ENCODE data around the gene FGF9.

FGF9 gene

GRCh38 chr13:21719463-21719862 lies 48.6 kb downstream of the FGF9 start:
- no peak for FAIRE-seq

- no peak for FAIRE-seq
These were observed 53.1 kb downstream of the FGF9 start for GRCh38 chr13:21723807-21724505.

GRCh38 chr13:21730186-21730880 lies 59.5 kb downstream of the FGF9 start:
- FAIRE-seq, result no peak

GRCh38 chr13:21733475-21734263 lies 62.8 kb downstream of the FGF9 start:
- no peak for FAIRE-seq

GRCh38 chr13:21734961-21735360 lies 64.1 kb downstream of the FGF9 start:
- FAIRE-seq, result no peak

GRCh38 chr13:21735701-21736401 lies 65.0 kb downstream of the FGF9 start:
- no peak for FAIRE-seq

GRCh38 chr13:21736926-21737325 lies 66.1 kb downstream of the FGF9 start:
- FAIRE-seq, result no peak

- no peak for FAIRE-seq
These were observed 67.8 kb downstream of the FGF9 start for GRCh38 chr13:21738630-21739029.

- no peak for FAIRE-seq
These were observed 68.9 kb downstream of the FGF9 start for GRCh38 chr13:21739771-21740170.

- no peak for FAIRE-seq
These were observed 70.6 kb downstream of the FGF9 start for GRCh38 chr13:21741396-21741979.

- no peak for FAIRE-seq
These were observed 71.2 kb downstream of the FGF9 start for GRCh38 chr13:21742096-21742495.

GRCh38 chr13:21744149-21744548 lies 73.3 kb downstream of the FGF9 start:
- FAIRE-seq, result no peak

GRCh38 chr13:21745307-21745706 lies 74.4 kb downstream of the FGF9 start:
- FAIRE-seq, result no peak

- FAIRE-seq, result no peak
These were observed 76.6 kb downstream of the FGF9 start for GRCh38 chr13:21747456-21747855.

GRCh38 chr13:21748166-21748565 lies 77.3 kb downstream of the FGF9 start:
- FAIRE-seq, result no peak

GRCh38 chr13:21749410-21749809 lies 78.5 kb downstream of the FGF9 start:
- no peak for FAIRE-seq

GRCh38 chr13:21752501-21752900 lies 81.6 kb downstream of the FGF9 start:
- no peak for FAIRE-seq

- FAIRE-seq, result no peak
These were observed 82.3 kb downstream of the FGF9 start for GRCh38 chr13:21753117-21753729.
